ENCODE results near the gene IQSEC3. TPM values are rescaled to one million over a fixed set of nuclear protein-coding genes. Genes with fewer than 3 reads are reported as not detected.

IQSEC3 gene
- total and polyA plus RNA-seq, 2 donors from 2014 or later, result 1.4 to 6.9 TPM

- intact Hi-C loops (cut with DNase I), result no loop called here
These were observed 104.7 kb downstream of the IQSEC3 start for GRCh38 chr12:171276-171675.

GRCh38 chr12:171743-172676 is 105.4 kb downstream of the IQSEC3 start:
- TF ChIP-seq CTCF (IDR thresholded peaks at IDR 0.05; ENCODE audit: borderline replicate concordance, extremely low read depth, insufficient read depth), result no peak
- H3K9me3 ChIP-seq (ENCODE audit: control insufficient read depth in 2 of 3, insufficient read depth in 1 of 3, low read length in 3 of 3), result no peaks in the 10 kb centered on the region
- FAIRE-seq (no peak), DNase-seq (peak in 2 of 5 donors; percentile 27 to 75)
- intact Hi-C loops (cut with DNase I), result no loop called here
- no peak overlapping the region for H3K27ac ChIP-seq (ENCODE audit: low read depth in 2 of 2, low read length in 2 of 2)
- H3K4me1 ChIP-seq (ENCODE audit: control insufficient read depth in 2 of 3, insufficient read depth in 2 of 3, low read depth in 1 of 3, low read length in 3 of 3), result peaks cover 0 to 26% (median 18%) of the 10 kb centered on the region in 3 donors
- H3K4me3 ChIP-seq (ENCODE audit: low read length in 3 of 3), result no peak overlapping the region
- H3K9ac ChIP-seq (ENCODE audit: low read length in 3 of 3), result no peak overlapping the region
- no peaks in the 10 kb centered on the region for H3K36me3 ChIP-seq (ENCODE audit: control insufficient read depth in 2 of 3, insufficient read depth in 3 of 3, low read length in 3 of 3)
- H3K27me3 ChIP-seq (ENCODE audit: control insufficient read depth, insufficient read depth, low read length), result no peaks in the 10 kb centered on the region

More at GRCh38 chr12:171276-171675, 104.7 kb downstream of the IQSEC3 start:
- FAIRE-seq (no peak), DNase-seq (no peak)
- H3K9ac ChIP-seq (ENCODE audit: low read length in 3 of 3), result no peak overlapping the region
- no peaks in the 10 kb centered on the region for H3K27me3 ChIP-seq (ENCODE audit: control insufficient read depth, insufficient read depth, low read length)
- no peak overlapping the region for H3K4me3 ChIP-seq (ENCODE audit: low read length in 3 of 3)
- H3K36me3 ChIP-seq (ENCODE audit: control insufficient read depth in 2 of 3, insufficient read depth in 3 of 3, low read length in 3 of 3), result no peaks in the 10 kb centered on the region
- no peak overlapping the region for H3K27ac ChIP-seq (ENCODE audit: low read depth in 2 of 2, low read length in 2 of 2)
- no peaks in the 10 kb centered on the region for H3K9me3 ChIP-seq (ENCODE audit: control insufficient read depth in 2 of 3, insufficient read depth in 1 of 3, low read length in 3 of 3)
- TF ChIP-seq CTCF (IDR thresholded peaks at IDR 0.05; ENCODE audit: borderline replicate concordance, extremely low read depth, insufficient read depth), result no peak
- H3K4me1 ChIP-seq (ENCODE audit: control insufficient read depth in 2 of 3, insufficient read depth in 2 of 3, low read depth in 1 of 3, low read length in 3 of 3), result peaks cover 0 to 19% (median 11%) of the 10 kb centered on the region in 3 donors

- FAIRE-seq, result no peak
These were observed 106.2 kb downstream of the IQSEC3 start for GRCh38 chr12:172732-173161.

More at GRCh38 chr12:172732-173161, 106.2 kb downstream of the IQSEC3 start:
- Histone ChIP-seq H3K4me3 (ENCODE audit: low read length in 3 of 3) (no peak overlapping the region), H3K27me3 (ENCODE audit: control insufficient read depth, insufficient read depth, low read length) (no peaks in the 10 kb centered on the region), H3K9me3 (ENCODE audit: control insufficient read depth in 2 of 3, insufficient read depth in 1 of 3, low read length in 3 of 3) (no peaks in the 10 kb centered on the region), H3K9ac (ENCODE audit: low read length in 3 of 3) (no peak overlapping the region), H3K27ac (ENCODE audit: low read depth in 2 of 2, low read length in 2 of 2) (no peak overlapping the region), H3K4me1 (ENCODE audit: control insufficient read depth in 2 of 3, insufficient read depth in 2 of 3, low read depth in 1 of 3, low read length in 3 of 3) (peaks cover 0 to 28% (median 18%) of the 10 kb centered on the region in 3 donors), H3K36me3 (ENCODE audit: control insufficient read depth in 2 of 3, insufficient read depth in 3 of 3, low read length in 3 of 3) (no peaks in the 10 kb centered on the region)
- intact Hi-C loops (cut with DNase I), result no loop called here
- TF ChIP-seq CTCF (IDR thresholded peaks at IDR 0.05; ENCODE audit: borderline replicate concordance, extremely low read depth, insufficient read depth), result no peak
- peak in 1 of 5 donors; percentile 53 for DNase-seq

Measured in kidney (tissue), 14 donors.